ENCODE data around the gene OGFOD1. TPM values are rescaled to one million over a fixed set of nuclear protein-coding genes. Genes with fewer than 3 reads are reported as not detected.
A peak's percentile ranks its signal among the peaks of the same experiment; 100 is the strongest.

Gene OGFOD1
- total RNA-seq, 1 experiment from 2014 or later, result 55.5 TPM

DNA sequence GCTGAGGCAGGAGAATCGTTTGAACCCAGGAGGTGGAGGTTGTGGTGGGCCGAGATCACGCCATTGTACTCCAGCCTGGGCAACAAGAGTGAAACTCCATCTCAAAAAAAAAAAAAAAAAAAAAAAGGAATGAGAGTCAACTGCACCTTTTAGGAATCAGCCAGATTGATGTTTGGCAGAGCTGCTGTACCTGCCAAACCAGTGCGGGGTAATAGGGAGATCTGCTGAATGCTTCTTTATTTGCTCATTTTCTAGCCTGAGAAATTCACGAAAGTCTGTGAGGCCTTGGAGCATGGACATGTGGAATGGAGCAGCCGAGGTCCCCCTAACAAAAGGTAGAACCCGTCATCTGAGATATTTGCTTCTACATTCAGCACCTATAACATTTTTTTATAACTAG lies 18.4 kb downstream of the OGFOD1 start:
- no peak overlapping the region for H2AFZ ChIP-seq (ENCODE audit: low read length)
- peak overlapping the region; percentile 68 for H3K4me2 ChIP-seq (ENCODE audit: low read length)
- H3K4me3 ChIP-seq (ENCODE audit: low read length), result no peak overlapping the region
- POLR2A ChIA-PET (ENCODE audit: unreplicated experiment), result no interaction called here
- H3K79me2 ChIP-seq (ENCODE audit: low read length), result no peaks in the 10 kb centered on the region
- H3K36me3 ChIP-seq (ENCODE audit: low read depth, low read length), result peaks cover 47% of the 10 kb centered on the region
- no peak for TF ChIP-seq EZH2 (IDR thresholded peaks at IDR 0.05; ENCODE audit: low read length, unreplicated experiment)
- TF ChIP-seq, protein P1, sequence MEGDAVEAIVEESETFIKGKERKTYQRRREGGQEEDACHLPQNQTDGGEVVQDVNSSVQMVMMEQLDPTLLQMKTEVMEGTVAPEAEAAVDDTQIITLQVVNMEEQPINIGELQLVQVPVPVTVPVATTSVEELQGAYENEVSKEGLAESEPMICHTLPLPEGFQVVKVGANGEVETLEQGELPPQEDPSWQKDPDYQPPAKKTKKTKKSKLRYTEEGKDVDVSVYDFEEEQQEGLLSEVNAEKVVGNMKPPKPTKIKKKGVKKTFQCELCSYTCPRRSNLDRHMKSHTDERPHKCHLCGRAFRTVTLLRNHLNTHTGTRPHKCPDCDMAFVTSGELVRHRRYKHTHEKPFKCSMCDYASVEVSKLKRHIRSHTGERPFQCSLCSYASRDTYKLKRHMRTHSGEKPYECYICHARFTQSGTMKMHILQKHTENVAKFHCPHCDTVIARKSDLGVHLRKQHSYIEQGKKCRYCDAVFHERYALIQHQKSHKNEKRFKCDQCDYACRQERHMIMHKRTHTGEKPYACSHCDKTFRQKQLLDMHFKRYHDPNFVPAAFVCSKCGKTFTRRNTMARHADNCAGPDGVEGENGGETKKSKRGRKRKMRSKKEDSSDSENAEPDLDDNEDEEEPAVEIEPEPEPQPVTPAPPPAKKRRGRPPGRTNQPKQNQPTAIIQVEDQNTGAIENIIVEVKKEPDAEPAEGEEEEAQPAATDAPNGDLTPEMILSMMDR (conservative IDR thresholded peaks at IDR 0.05; ENCODE audit: low read depth, low read length), result no peak
- no peak for TF ChIP-seq EZH2phosphoT487 (IDR thresholded peaks at IDR 0.05; ENCODE audit: borderline replicate concordance, low read length)
- CTCF ChIA-PET, result interaction anchor here (0.5 kb wide), 1 partner anchor 113 kb away, joined by 4 read pairs; no protein-coding TSS in a partner anchor
- no peaks in the 10 kb centered on the region for H3K9me3 ChIP-seq (ENCODE audit: low read length)
- ATAC-seq (no peak), DNase-seq (peak; percentile 37)
- no peaks in the 10 kb centered on the region for H3K27me3 ChIP-seq (ENCODE audit: low read length)
- H3K27ac ChIP-seq (ENCODE audit: low read length), result peak overlapping the region; percentile 66
- peaks cover 5% of the 10 kb centered on the region for H3F3A ChIP-seq (ENCODE audit: low read length, unreplicated experiment)
- peaks cover 22% of the 10 kb centered on the region for H3K4me1 ChIP-seq (ENCODE audit: insufficient read depth, low read length)
- H3K9ac ChIP-seq (ENCODE audit: low read length), result no peak overlapping the region
- H3K9me2 ChIP-seq (replicated peaks; ENCODE audit: low read length), result no peaks in the 10 kb centered on the region
- intact Hi-C loops (cut with micrococcal nuclease), result no loop called here
- H4K20me1 ChIP-seq (ENCODE audit: low read length), result peaks cover 4% of the 10 kb centered on the region; the same call in 1 of the 2 replicates
- no TSS peak for BruUV-seq (replicated peaks)

DNA sequence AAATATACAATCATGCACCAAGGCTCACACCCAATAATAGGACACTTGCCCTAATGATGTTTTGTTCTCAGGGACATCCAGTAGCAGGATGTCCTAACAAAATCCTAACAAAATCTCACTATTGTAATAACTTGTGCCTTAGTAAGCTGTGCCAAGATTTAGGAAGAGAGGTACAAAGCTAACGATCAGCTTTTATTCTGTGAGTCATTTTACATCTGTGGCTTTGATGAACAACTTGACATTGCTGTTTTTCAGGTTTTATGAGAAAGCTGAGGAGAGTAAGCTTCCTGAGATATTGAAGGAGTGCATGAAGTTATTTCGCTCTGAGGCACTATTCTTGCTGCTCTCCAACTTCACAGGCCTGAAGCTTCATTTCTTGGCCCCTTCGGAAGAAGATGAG lies 18.9 kb downstream of the OGFOD1 start:
- no TSS peak for BruUV-seq (replicated peaks)
- no peak overlapping the region for H3K9ac ChIP-seq (ENCODE audit: low read length)
- TF ChIP-seq, protein P1 (conservative IDR thresholded peaks at IDR 0.05; ENCODE audit: low read depth, low read length), result no peak
- no peak for TF ChIP-seq EZH2 (IDR thresholded peaks at IDR 0.05; ENCODE audit: low read length, unreplicated experiment)
- no peaks in the 10 kb centered on the region for H3K9me2 ChIP-seq (replicated peaks; ENCODE audit: low read length)
- intact Hi-C loops (cut with micrococcal nuclease), result no loop called here
- ATAC-seq (peak; percentile 88), DNase-seq (peak; percentile 89)
- H3F3A ChIP-seq (ENCODE audit: low read length, unreplicated experiment), result peaks cover 5% of the 10 kb centered on the region
- no peak overlapping the region for H2AFZ ChIP-seq (ENCODE audit: low read length)
- ChIA-PET POLR2A (ENCODE audit: unreplicated experiment) (no interaction called here), CTCF (no interaction called here)
- peaks cover 4% of the 10 kb centered on the region; the same call in 1 of the 2 replicates for H4K20me1 ChIP-seq (ENCODE audit: low read length)
- H3K4me1 ChIP-seq (ENCODE audit: insufficient read depth, low read length), result peaks cover 22% of the 10 kb centered on the region
- H3K27ac ChIP-seq (ENCODE audit: low read length), result peak overlapping the region; percentile 66
- peak overlapping the region; percentile 70 for H3K4me2 ChIP-seq (ENCODE audit: low read length)
- H3K79me2 ChIP-seq (ENCODE audit: low read length), result no peaks in the 10 kb centered on the region
- H3K27me3 ChIP-seq (ENCODE audit: low read length), result no peaks in the 10 kb centered on the region
- H3K36me3 ChIP-seq (ENCODE audit: low read depth, low read length), result peaks cover 52% of the 10 kb centered on the region
- peak overlapping the region; percentile 42; the same call in 1 of the 2 replicates for H3K4me3 ChIP-seq (ENCODE audit: low read length)
- H3K9me3 ChIP-seq (ENCODE audit: low read length), result no peaks in the 10 kb centered on the region

- no peak for ATAC-seq
- Histone ChIP-seq H3K9me3 (ENCODE audit: low read length) (no peaks in the 10 kb centered on the region), H3K4me3 (ENCODE audit: low read length) (peak overlapping the region; percentile 42; the same call in 1 of the 2 replicates), H2AFZ (ENCODE audit: low read length) (no peak overlapping the region), H3K79me2 (ENCODE audit: low read length) (no peaks in the 10 kb centered on the region), H3K9ac (ENCODE audit: low read length) (no peak overlapping the region), H4K20me1 (ENCODE audit: low read length) (peaks cover 4% of the 10 kb centered on the region; the same call in 1 of the 2 replicates), H3K27me3 (ENCODE audit: low read length) (no peaks in the 10 kb centered on the region), H3K36me3 (ENCODE audit: low read depth, low read length) (peaks cover 54% of the 10 kb centered on the region), H3K9me2 (replicated peaks; ENCODE audit: low read length) (no peaks in the 10 kb centered on the region), H3K27ac (ENCODE audit: low read length) (peak overlapping the region; percentile 57), H3F3A (ENCODE audit: low read length, unreplicated experiment) (peaks cover 5% of the 10 kb centered on the region), H3K4me1 (ENCODE audit: insufficient read depth, low read length) (peaks cover 22% of the 10 kb centered on the region), H3K4me2 (ENCODE audit: low read length) (peak overlapping the region; percentile 70)
- no peak for TF ChIP-seq EZH2phosphoT487 (IDR thresholded peaks at IDR 0.05; ENCODE audit: borderline replicate concordance, low read length)
- no peak for TF ChIP-seq EZH2 (IDR thresholded peaks at IDR 0.05; ENCODE audit: low read length, unreplicated experiment)
- TF ChIP-seq, protein P1 (conservative IDR thresholded peaks at IDR 0.05; ENCODE audit: low read depth, low read length), result no peak
- ChIA-PET POLR2A (ENCODE audit: unreplicated experiment) (no interaction called here), CTCF (no interaction called here)
- BruUV-seq (replicated peaks), result no TSS peak
- DNase-seq, result no peak
- intact Hi-C loops (cut with micrococcal nuclease), result no loop called here
Observed at GRCh38 chr16:56470666-56471065, 19.3 kb downstream of the OGFOD1 start.

All from PC-3 (cell line).